Astrocyte (in vitro differentiated cells and primary cell): Measurements from ENCODE around the gene NSRP1. TPM values are rescaled to one million over a fixed set of nuclear protein-coding genes. Genes with fewer than 3 reads are reported as not detected.

Source experiments
- DNase-seq: peaks from one replicate; pipeline ENCODE4 v3.0.0-alpha.2; 2010; ENCODE audit warnings: low read depth
- FAIRE-seq: peaks from 2 replicates; lab custom pipeline; 2011; peaks lifted over from hg19 to GRCh38; lab: Jason Lieb, UNC
- H2AFZ ChIP-seq: 2 replicates; pipeline ENCODE4 v1.6.0; 2012; ENCODE audit warnings: low read depth, low read length, inconsistent platforms
- H3K27ac ChIP-seq: 2 replicates; pipeline ENCODE4 v1.5.1; 2011; ENCODE audit warnings: low read depth, low read length, inconsistent platforms
- H3K27me3 ChIP-seq: 2 replicates; pipeline ENCODE4 v1.6.0; 2011; ENCODE audit warnings: low read length, inconsistent platforms; ENCODE audit not compliant: insufficient read depth
- H3K36me3 ChIP-seq: 2 replicates; pipeline ENCODE4 v1.5.1; 2011; ENCODE audit warnings: low read length, inconsistent platforms; ENCODE audit not compliant: insufficient read depth
- H3K4me1 ChIP-seq: 2 replicates; pipeline ENCODE4 v1.5.1; 2011; ENCODE audit warnings: low read length, inconsistent platforms; ENCODE audit not compliant: insufficient read depth
- H3K4me2 ChIP-seq: 2 replicates; pipeline ENCODE4 v1.6.0; 2012; ENCODE audit warnings: low read length, inconsistent platforms
- H3K4me3 ChIP-seq: 2 replicates; pipeline ENCODE4 v1.5.1; 2011; ENCODE audit warnings: low read depth, mild to moderate bottlenecking, low read length, inconsistent platforms; ENCODE audit not compliant: insufficient read depth
- H3K79me2 ChIP-seq: 2 replicates; pipeline ENCODE4 v1.6.0; 2012; ENCODE audit warnings: mild to moderate bottlenecking, low read length, inconsistent platforms; ENCODE audit not compliant: insufficient read depth
- H3K9ac ChIP-seq: 2 replicates; pipeline ENCODE4 v1.6.0; 2012; ENCODE audit warnings: mild to moderate bottlenecking, low read length, inconsistent platforms
- H3K9me3 ChIP-seq: 2 replicates; pipeline ENCODE4 v1.5.1; 2012; ENCODE audit warnings: low read depth, mild to moderate bottlenecking, low read length, inconsistent platforms; ENCODE audit not compliant: insufficient read depth
- H4K20me1 ChIP-seq: 2 replicates; pipeline ENCODE4 v1.6.0; 2012; ENCODE audit warnings: low read length, inconsistent platforms; ENCODE audit not compliant: insufficient read depth
- H3K27ac Mint-ChIP-seq: one replicate; pipeline ENCODE4 v1.8.0; 2021; ENCODE audit warnings: mild to moderate bottlenecking, mixed read lengths; ENCODE audit not compliant: unreplicated experiment
- H3K27me3 Mint-ChIP-seq: one replicate; pipeline ENCODE4 v1.8.0; 2021; ENCODE audit warnings: low read depth, mixed read lengths; ENCODE audit not compliant: unreplicated experiment
- H3K36me3 Mint-ChIP-seq: one replicate; pipeline ENCODE4 v1.8.0; 2021; ENCODE audit warnings: low read depth, mixed read lengths; ENCODE audit not compliant: unreplicated experiment
- H3K4me1 Mint-ChIP-seq: one replicate; pipeline ENCODE4 v1.8.0; 2021; ENCODE audit warnings: low read depth, mixed read lengths; ENCODE audit not compliant: unreplicated experiment
- H3K4me3 Mint-ChIP-seq: one replicate; pipeline ENCODE4 v1.8.0; 2021; ENCODE audit warnings: mild to moderate bottlenecking, moderate library complexity, mixed read lengths; ENCODE audit not compliant: unreplicated experiment
- H3K9me3 Mint-ChIP-seq: one replicate; pipeline ENCODE4 v1.8.0; 2021; ENCODE audit warnings: mild to moderate bottlenecking, mixed read lengths; ENCODE audit not compliant: unreplicated experiment
- CTCF ChIP-seq: IDR thresholded peaks from 2 replicates; pipeline ENCODE4 v1.5.1; 2011; ENCODE audit warnings: low read depth, mild to moderate bottlenecking, inconsistent platforms, low read length, moderate library complexity; ENCODE audit not compliant: insufficient read depth
- EZH2 ChIP-seq: IDR thresholded peaks from 2 replicates; pipeline ENCODE4 v1.6.1; 2012; ENCODE audit warnings: mild to moderate bottlenecking, low read length, inconsistent platforms; ENCODE audit not compliant: insufficient read depth
- total RNA-seq: library from RNA; stranded (reverse); gene quantifications from 2 replicates; pipeline ENCODE4 v1.2.1, GENCODE V29; 2021

The NSRP1 gene
- total RNA-seq, 1 donor from 2014 or later = 17.7 TPM

- Mint-ChIP-seq H3K27me3 (no peaks in the 10 kb centered on the region), H3K27ac (no peak overlapping the region), H3K36me3 (peaks cover 2% of the 10 kb centered on the region), H3K4me1 (peaks cover 2% of the 10 kb centered on the region), H3K9me3 (peaks cover 2% of the 10 kb centered on the region), H3K4me3 (no peak overlapping the region)
- H3K9ac ChIP-seq = no peak overlapping the region
- DNase-seq (no peak), FAIRE-seq (no peak)
- no peak overlapping the region for H2AFZ ChIP-seq
- H3K79me2 ChIP-seq = peaks cover 80% of the 10 kb centered on the region
- TF ChIP-seq EZH2 (no peak), CTCF (no peak)
- H3K36me3 ChIP-seq = no peaks in the 10 kb centered on the region
- H4K20me1 ChIP-seq = peaks cover 37% of the 10 kb centered on the region
- H3K4me2 ChIP-seq = no peak overlapping the region
- H3K27me3 ChIP-seq = no peaks in the 10 kb centered on the region
- H3K9me3 ChIP-seq = no peaks in the 10 kb centered on the region
- H3K4me1 ChIP-seq = peaks cover 4% of the 10 kb centered on the region
- no peak overlapping the region for H3K27ac ChIP-seq
- no peak overlapping the region for H3K4me3 ChIP-seq
Observed at GRCh38 chr17:30148376-30148775, 31.8 kb downstream of the NSRP1 start.

GRCh38 chr17:30151471-30151870, 34.9 kb downstream of the NSRP1 start:
- Histone ChIP-seq H3K4me3 (no peak overlapping the region), H3K9me3 (no peaks in the 10 kb centered on the region), H4K20me1 (peaks cover 45% of the 10 kb centered on the region), H3K36me3 (no peaks in the 10 kb centered on the region), H3K27me3 (no peaks in the 10 kb centered on the region), H3K9ac (no peak overlapping the region), H3K27ac (no peak overlapping the region), H3K4me1 (peaks cover 4% of the 10 kb centered on the region), H2AFZ (no peak overlapping the region), H3K4me2 (no peak overlapping the region), H3K79me2 (peaks cover 83% of the 10 kb centered on the region)
- Mint-ChIP-seq H3K27ac (no peak overlapping the region), H3K36me3 (peaks cover 6% of the 10 kb centered on the region), H3K9me3 (no peaks in the 10 kb centered on the region), H3K4me1 (peaks cover 2% of the 10 kb centered on the region), H3K27me3 (no peaks in the 10 kb centered on the region), H3K4me3 (no peak overlapping the region)
- TF ChIP-seq EZH2 (no peak), CTCF (no peak)
- no peak for DNase-seq
- no peak for FAIRE-seq

GRCh38 chr17:30153463-30153862, 36.8 kb downstream of the NSRP1 start:
- Histone ChIP-seq H3K4me1 (no peaks in the 10 kb centered on the region), H2AFZ (no peak overlapping the region), H4K20me1 (peaks cover 49% of the 10 kb centered on the region), H3K4me3 (no peak overlapping the region), H3K4me2 (no peak overlapping the region), H3K9me3 (no peaks in the 10 kb centered on the region), H3K36me3 (peaks cover 4% of the 10 kb centered on the region), H3K79me2 (peaks cover 84% of the 10 kb centered on the region), H3K27ac (no peak overlapping the region), H3K27me3 (no peaks in the 10 kb centered on the region), H3K9ac (no peak overlapping the region)
- Mint-ChIP-seq H3K36me3 (peaks cover 6% of the 10 kb centered on the region), H3K4me3 (no peak overlapping the region), H3K27ac (no peak overlapping the region), H3K4me1 (peaks cover 2% of the 10 kb centered on the region), H3K27me3 (no peaks in the 10 kb centered on the region), H3K9me3 (no peaks in the 10 kb centered on the region)
- no peak for TF ChIP-seq CTCF
- no peak for TF ChIP-seq EZH2
- no peak for DNase-seq
- FAIRE-seq = no peak
